ENCODE measurements around the gene RSPH1. TPM values are rescaled to one million over a fixed set of nuclear protein-coding genes. Genes with fewer than 3 reads are reported as not detected.
A peak's percentile ranks its signal among the peaks of the same experiment; 100 is the strongest.

RSPH1 gene
- total RNA-seq, 4 donors from 2014 or later: 0.81 to 3.2 (median 2.0) TPM

GRCh38 chr21:42435401-42435800 is 60.6 kb downstream of the RSPH1 start:
- peaks cover 3% of the 10 kb centered on the region for H3K9me3 ChIP-seq
- no peak overlapping the region for H3K4me3 ChIP-seq
- H3K36me3 ChIP-seq: no peaks in the 10 kb centered on the region
- DNase-seq (ENCODE audit: low spot score in 2 of 2): no peak
- TF ChIP-seq POLR2A (IDR thresholded peaks at IDR 0.05) (no peak), EP300 (IDR thresholded peaks at IDR 0.05) (no peak), CTCF (IDR thresholded peaks at IDR 0.05) (no peak)
- H3K27me3 ChIP-seq: peaks cover 24% of the 10 kb centered on the region
- no peaks in the 10 kb centered on the region for H3K4me1 ChIP-seq
- no peak overlapping the region for H3K27ac ChIP-seq
- 79% methylated on average over 4 of the region's 4 CpGs for WGBS

GRCh38 chr21:42434884-42435283 is 61.1 kb downstream of the RSPH1 start:
- Histone ChIP-seq H3K4me3 (no peak overlapping the region), H3K27me3 (peaks cover 25% of the 10 kb centered on the region), H3K9me3 (peaks cover 3% of the 10 kb centered on the region), H3K4me1 (no peaks in the 10 kb centered on the region), H3K36me3 (no peaks in the 10 kb centered on the region), H3K27ac (no peak overlapping the region)
- 38% methylated on average over 3 of the region's 3 CpGs for WGBS
- no peak for DNase-seq (ENCODE audit: low spot score in 2 of 2)
- TF ChIP-seq POLR2A (IDR thresholded peaks at IDR 0.05) (no peak), EP300 (IDR thresholded peaks at IDR 0.05) (no peak), CTCF (IDR thresholded peaks at IDR 0.05) (no peak), POLR2AphosphoS5 (IDR thresholded peaks at IDR 0.05) (no peak)

- H3K27ac ChIP-seq: no peak overlapping the region
- no peaks in the 10 kb centered on the region for H3K4me1 ChIP-seq
- peak in 1 of 2 donors; percentile 21 for DNase-seq (ENCODE audit: low spot score in 2 of 2)
- peaks cover 3% of the 10 kb centered on the region for H3K9me3 ChIP-seq
- H3K36me3 ChIP-seq: no peaks in the 10 kb centered on the region
- H3K27me3 ChIP-seq: peaks cover 27% of the 10 kb centered on the region
- TF ChIP-seq POLR2AphosphoS5 (IDR thresholded peaks at IDR 0.05): no peak
- no peak for TF ChIP-seq POLR2A (IDR thresholded peaks at IDR 0.05)
- TF ChIP-seq CTCF (IDR thresholded peaks at IDR 0.05): no peak
- TF ChIP-seq EP300 (IDR thresholded peaks at IDR 0.05): no peak
- 43% methylated on average over 10 of the region's 10 CpGs for WGBS
- no peak overlapping the region for H3K4me3 ChIP-seq
These were observed 62.0 kb downstream of the RSPH1 start for GRCh38 chr21:42433946-42434551.

- Histone ChIP-seq H3K4me3 (no peak overlapping the region), H3K27me3 (peaks cover 22% of the 10 kb centered on the region), H3K4me1 (no peaks in the 10 kb centered on the region), H3K36me3 (no peaks in the 10 kb centered on the region), H3K27ac (no peak overlapping the region), H3K9me3 (peaks cover 3% of the 10 kb centered on the region)
- no peak for TF ChIP-seq CTCF (IDR thresholded peaks at IDR 0.05)
- TF ChIP-seq POLR2AphosphoS5 (IDR thresholded peaks at IDR 0.05): no peak
- TF ChIP-seq POLR2A (IDR thresholded peaks at IDR 0.05): no peak
- TF ChIP-seq EP300 (IDR thresholded peaks at IDR 0.05): no peak
- WGBS: 93% methylated on average over 1 of the region's 1 CpG
- no peak for DNase-seq (ENCODE audit: low spot score in 2 of 2)
These were observed 63.3 kb downstream of the RSPH1 start for GRCh38 chr21:42432695-42433094.

- TF ChIP-seq POLR2A (IDR thresholded peaks at IDR 0.05) (no peak), EP300 (IDR thresholded peaks at IDR 0.05) (no peak), POLR2AphosphoS5 (IDR thresholded peaks at IDR 0.05) (no peak), CTCF (IDR thresholded peaks at IDR 0.05) (no peak)
- 83% methylated on average over 7 of the region's 7 CpGs for WGBS
- Histone ChIP-seq H3K27ac (no peak overlapping the region), H3K4me3 (no peak overlapping the region), H3K36me3 (no peaks in the 10 kb centered on the region), H3K27me3 (peaks cover 23% of the 10 kb centered on the region), H3K4me1 (no peaks in the 10 kb centered on the region), H3K9me3 (peaks cover 3% of the 10 kb centered on the region)
- DNase-seq (ENCODE audit: low spot score in 2 of 2): no peak
These were observed 64.8 kb downstream of the RSPH1 start for GRCh38 chr21:42431196-42431595.
